PC-9 (cell line): ENCODE data around the gene LXN. TPM values are rescaled to one million over a fixed set of nuclear protein-coding genes. Genes with fewer than 3 reads are reported as not detected.
"Not testable (repeated sequence)": the region's sequence is repeated elsewhere in the genome, so short reads cannot be mapped to it uniquely, and the experiment has no call there.

Source experiments
- BruUV-seq: library from RNA; stranded (reverse); fragments of 400-500 nt; replicated peaks from 2 replicates; lab custom pipeline; 2021; lab: Mats Ljungman, UMichigan
- CTCF ChIA-PET: fragments of 300-600 bp; sonication (Branson Sonifier 250); formaldehyde crosslinking; loops from one replicate; lab custom pipeline; 2022; ENCODE audit warnings: antibody characterized with exemption; lab: Charles Lee
- POLR2A ChIA-PET: fragments of 300-600 bp; sonication (Branson Sonifier 250); formaldehyde crosslinking; loops from one replicate; lab custom pipeline; 2022; ENCODE audit warnings: antibody characterized with exemption; ENCODE audit not compliant: unreplicated experiment; lab: Charles Lee
- DNase-seq, 2 experiments: peaks; one replicate each; pipeline versions ENCODE4 v3.0.0 to v3.0.0-alpha.2; 2015 to 2022; ENCODE audit warnings: mixed read lengths in 1 of 2
- H2AFZ ChIP-seq: fragments of 200-600 bp; sonication (generic); 2 replicates; pipeline ENCODE4 v1.8.1; 2017; ENCODE audit warnings: antibody characterized with exemption
- H3F3A ChIP-seq: fragments of 200-600 bp; sonication (generic); 2 replicates; pipeline ENCODE4 v1.8.1; 2017; ENCODE audit warnings: antibody characterized with exemption, mild to moderate bottlenecking, low read depth; ENCODE audit not compliant: insufficient read depth
- H3K27ac ChIP-seq: fragments of 200-600 bp; sonication (generic); 2 replicates; pipeline ENCODE4 v1.6.1; 2016; ENCODE audit warnings: mixed run types
- H3K27me3 ChIP-seq: fragments of 200-600 bp; sonication (generic); 2 replicates; pipeline ENCODE4 v1.6.1; 2016; ENCODE audit warnings: low read depth, mixed run types; ENCODE audit not compliant: insufficient read depth
- H3K36me3 ChIP-seq: fragments of 200-600 bp; sonication (generic); 2 replicates; pipeline ENCODE4 v1.6.1; 2016; ENCODE audit warnings: low read depth, mixed run types
- H3K4me1 ChIP-seq: fragments of 200-600 bp; sonication (generic); replicated peaks from 2 replicates; pipeline ENCODE4 v1.6.1; 2016; ENCODE audit warnings: mixed run types; ENCODE audit not compliant: insufficient read depth
- H3K4me2 ChIP-seq: fragments of 200-600 bp; sonication (generic); 2 replicates; pipeline ENCODE4 v1.6.1; 2017; ENCODE audit warnings: mixed run types
- H3K4me3 ChIP-seq: fragments of 200-600 bp; sonication (generic); 2 replicates; pipeline ENCODE4 v1.6.1; 2016; ENCODE audit warnings: mixed run types
- H3K79me2 ChIP-seq: fragments of 200-600 bp; sonication (generic); 2 replicates; pipeline ENCODE4 v1.6.1; 2017; ENCODE audit warnings: low read depth, mixed run types
- H3K9me2 ChIP-seq: fragments of 200-600 bp; sonication (generic); 2 replicates; pipeline ENCODE4 v1.8.1; 2017; ENCODE audit warnings: mild to moderate bottlenecking; ENCODE audit not compliant: insufficient read depth
- H3K9me3 ChIP-seq: fragments of 200-600 bp; sonication (generic); 2 replicates; pipeline ENCODE4 v1.8.1; 2016; ENCODE audit warnings: low read depth; ENCODE audit not compliant: insufficient read depth
- H4K20me1 ChIP-seq: fragments of 200-600 bp; sonication (generic); 2 replicates; pipeline ENCODE4 v1.8.1; 2017; ENCODE audit not compliant: insufficient read depth
- CTCF ChIP-seq: fragments of 200-600 bp; sonication (generic); conservative IDR thresholded peaks from 2 replicates; pipeline ENCODE4 v1.6.1; 2017; ENCODE audit warnings: mixed run types, antibody characterized with exemption, mild to moderate bottlenecking, moderate library complexity
- EZH2 ChIP-seq: fragments of 200-600 bp; sonication (generic); IDR thresholded peaks from 2 replicates; pipeline ENCODE4 v1.8.0; 2017; ENCODE audit warnings: antibody characterized with exemption, low read depth
- intact Hi-C: fragments of 100-400 bp; cut with micrococcal nuclease; formaldehyde crosslinking; loops from one replicate; pipeline ENCODE4 v1.10.0; 2022; ENCODE audit not compliant: unreplicated experiment
- total RNA-seq: library from RNA; stranded (reverse); gene quantifications from 2 replicates; pipeline ENCODE4 v1.2.3, GENCODE V29; 2021

Gene LXN
- total RNA-seq, 1 experiment from 2014 or later = not detected

- DNase-seq = no peak
- H3F3A ChIP-seq = peaks cover 37% of the 10 kb centered on the region
- H3K9me3 ChIP-seq = no peaks in the 10 kb centered on the region
- CTCF ChIA-PET = no interaction called here
- POLR2A ChIA-PET = no interaction called here
- H2AFZ ChIP-seq = no peak overlapping the region
- no TSS peak for BruUV-seq
- no peak overlapping the region for H3K4me2 ChIP-seq
- peaks cover 44% of the 10 kb centered on the region for H3K36me3 ChIP-seq
- intact Hi-C loops = no loop called here
- TF ChIP-seq CTCF (no peak), EZH2 (no peak)
- H3K9me2 ChIP-seq = no peaks in the 10 kb centered on the region
- H3K4me1 ChIP-seq = no peaks in the 10 kb centered on the region
- H4K20me1 ChIP-seq = no peaks in the 10 kb centered on the region
- H3K27ac ChIP-seq = no peak overlapping the region
- H3K4me3 ChIP-seq = no peak overlapping the region
- no peaks in the 10 kb centered on the region for H3K27me3 ChIP-seq
- no peaks in the 10 kb centered on the region for H3K79me2 ChIP-seq
Observed at GRCh38 chr3:158700559-158700958, 28.1 kb upstream of the LXN start.

- Histone ChIP-seq H3K4me3 (no peak overlapping the region), H3K4me1 (no peaks in the 10 kb centered on the region), H3K36me3 (peaks cover 40% of the 10 kb centered on the region), H3K9me2 (no peaks in the 10 kb centered on the region), H2AFZ (no peak overlapping the region), H3K9me3 (no peaks in the 10 kb centered on the region), H3F3A (peaks cover 29% of the 10 kb centered on the region), H3K79me2 (no peaks in the 10 kb centered on the region), H3K27me3 (no peaks in the 10 kb centered on the region), H3K27ac (no peak overlapping the region), H3K4me2 (no peak overlapping the region), H4K20me1 (no peaks in the 10 kb centered on the region; the same call in 1 of the 2 replicates)
- intact Hi-C loops = no loop called here
- CTCF ChIA-PET = no interaction called here
- no peak for TF ChIP-seq CTCF
- TF ChIP-seq EZH2 = no peak
- no peak for DNase-seq
- BruUV-seq = no TSS peak
- POLR2A ChIA-PET = no interaction called here
Observed at GRCh38 chr3:158696618-158697017, 24.2 kb upstream of the LXN start.

- H2AFZ ChIP-seq, BruUV-seq, H3K4me3 ChIP-seq, H3K9me3 ChIP-seq, H3K4me2 ChIP-seq, DNase-seq, intact Hi-C loops, H3K79me2 ChIP-seq, H3K27me3 ChIP-seq, H4K20me1 ChIP-seq, POLR2A ChIA-PET, H3K9me2 ChIP-seq, H3K27ac ChIP-seq, H3K4me1 ChIP-seq, CTCF ChIA-PET: not testable (repeated sequence)
- Histone ChIP-seq H3K36me3 (peaks cover 38% of the 10 kb centered on the region), H3F3A (peaks cover 29% of the 10 kb centered on the region; the same call in 1 of the 2 replicates)
Observed at GRCh38 chr3:158693866-158694456, 21.5 kb upstream of the LXN start.

DNA sequence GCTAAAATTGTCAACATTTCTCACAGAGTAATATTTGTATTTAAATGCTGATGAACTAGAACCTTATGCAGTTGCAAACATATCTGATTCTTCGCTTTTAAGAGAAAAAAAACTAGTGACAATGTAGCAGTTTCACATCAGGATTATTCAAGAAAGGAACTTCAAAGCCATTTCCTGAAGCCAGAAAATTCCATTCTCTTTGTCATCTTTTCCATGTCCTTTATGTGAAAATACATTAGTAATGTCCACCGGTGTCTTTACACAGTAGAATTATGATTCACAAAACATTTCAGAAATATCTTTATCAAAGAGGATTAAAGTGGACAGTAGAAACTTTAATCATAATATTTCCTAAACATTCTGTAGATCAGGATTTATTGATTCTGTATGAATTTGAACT, 12.7 kb upstream of the LXN start:
- no peaks in the 10 kb centered on the region for H3K27me3 ChIP-seq
- H2AFZ ChIP-seq = no peak overlapping the region
- H3K36me3 ChIP-seq = peaks cover 23% of the 10 kb centered on the region; the same call in 1 of the 2 replicates
- H3K4me2 ChIP-seq = no peak overlapping the region
- H3K9me3 ChIP-seq = no peaks in the 10 kb centered on the region
- ChIA-PET CTCF (no interaction called here), POLR2A (interaction anchor here (0.8 kb wide), 1 partner anchor 1047 kb away, joined by 5 read pairs; no protein-coding TSS in a partner anchor)
- no peak overlapping the region for H3K4me3 ChIP-seq
- no TSS peak for BruUV-seq
- no peak for TF ChIP-seq CTCF
- TF ChIP-seq EZH2 = no peak
- no peaks in the 10 kb centered on the region for H4K20me1 ChIP-seq
- no peaks in the 10 kb centered on the region; the same call in 1 of the 2 replicates for H3F3A ChIP-seq
- H3K4me1 ChIP-seq = no peaks in the 10 kb centered on the region
- DNase-seq = no peak
- no peaks in the 10 kb centered on the region for H3K9me2 ChIP-seq
- intact Hi-C loops = no loop called here
- no peaks in the 10 kb centered on the region for H3K79me2 ChIP-seq
- no peak overlapping the region for H3K27ac ChIP-seq
